ENCODE results near the gene BLVRA.
"Not testable (repeated sequence)": the region's sequence is repeated elsewhere in the genome, so short reads cannot be mapped to it uniquely, and the experiment has no call there.

The BLVRA gene

DNA sequence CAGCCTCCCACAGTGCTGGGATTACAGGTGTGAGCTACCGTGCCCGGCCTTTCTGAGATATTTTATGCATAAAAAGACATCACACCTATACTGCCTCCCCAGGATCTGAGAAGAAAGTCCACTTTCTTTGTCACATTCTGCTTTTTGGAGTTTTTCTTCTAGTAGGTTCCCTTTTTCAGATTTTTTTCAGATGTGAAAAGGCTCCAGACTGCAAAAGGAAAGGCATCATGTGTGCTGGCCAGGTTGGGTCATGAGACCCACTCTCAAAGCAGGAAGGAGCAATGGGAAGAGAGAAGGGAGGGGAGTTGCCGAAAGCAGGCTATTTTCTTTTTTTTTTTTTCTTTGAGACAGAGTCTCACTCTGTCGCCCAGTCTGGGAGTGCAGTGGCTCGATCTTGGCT is 10.8 kb downstream of the BLVRA start:
- DNase-seq (ENCODE audit: low read depth): no peak

DNA sequence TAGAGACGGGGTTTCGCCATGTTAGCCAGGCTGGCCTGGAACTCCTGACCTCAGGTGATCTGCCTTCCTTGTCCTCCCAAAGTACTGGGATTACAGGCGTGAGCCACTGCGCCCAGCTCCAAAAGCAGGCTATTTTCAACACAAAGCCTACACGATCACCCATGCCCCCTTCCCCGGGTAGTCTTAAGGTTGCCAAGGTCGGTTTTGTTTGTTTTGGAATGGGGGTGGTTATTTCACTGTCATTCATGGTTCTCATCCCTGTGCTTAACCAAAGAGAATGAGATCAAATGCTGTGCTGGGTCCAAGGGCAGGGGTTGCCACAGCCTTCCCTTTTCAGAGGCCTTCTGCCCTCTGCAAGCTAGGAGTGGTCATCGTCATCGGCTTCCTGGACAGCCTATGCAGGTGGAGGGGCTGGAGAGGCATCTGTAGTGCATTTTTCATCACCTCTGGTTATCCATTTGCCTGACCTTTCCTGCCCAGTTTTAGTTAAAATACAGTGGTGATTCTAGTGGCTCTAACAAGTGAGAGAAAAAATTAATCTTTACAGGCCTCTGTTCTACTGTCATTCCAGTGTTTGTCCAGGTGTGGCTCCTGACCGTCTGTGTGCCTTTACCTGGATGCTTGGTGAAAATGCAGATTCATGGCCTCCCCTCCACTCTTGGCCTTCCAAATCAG is 11.4 kb downstream of the BLVRA start:
- no peak for DNase-seq (ENCODE audit: low read depth)

DNA sequence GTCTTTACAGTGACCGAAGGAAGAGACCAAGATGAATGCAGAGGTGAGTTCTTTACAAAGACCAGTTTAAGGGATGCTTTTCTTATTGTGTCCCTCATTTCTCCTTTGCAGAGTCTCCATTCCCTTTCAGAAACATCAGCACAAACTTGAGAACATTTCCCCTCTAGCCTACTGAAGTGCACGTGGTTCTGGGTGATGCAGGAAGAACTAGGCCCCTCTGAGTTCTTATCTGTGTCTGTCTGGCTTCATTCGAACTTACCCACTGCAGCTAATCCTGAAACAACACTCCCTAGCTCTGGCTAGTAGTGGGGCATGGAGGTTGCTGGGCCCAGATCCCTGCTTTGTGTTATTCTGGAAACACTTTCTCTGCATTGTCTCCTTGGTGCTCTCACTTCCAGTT is 12.6 kb downstream of the BLVRA start:
- no peak for DNase-seq (ENCODE audit: low read depth)

DNA sequence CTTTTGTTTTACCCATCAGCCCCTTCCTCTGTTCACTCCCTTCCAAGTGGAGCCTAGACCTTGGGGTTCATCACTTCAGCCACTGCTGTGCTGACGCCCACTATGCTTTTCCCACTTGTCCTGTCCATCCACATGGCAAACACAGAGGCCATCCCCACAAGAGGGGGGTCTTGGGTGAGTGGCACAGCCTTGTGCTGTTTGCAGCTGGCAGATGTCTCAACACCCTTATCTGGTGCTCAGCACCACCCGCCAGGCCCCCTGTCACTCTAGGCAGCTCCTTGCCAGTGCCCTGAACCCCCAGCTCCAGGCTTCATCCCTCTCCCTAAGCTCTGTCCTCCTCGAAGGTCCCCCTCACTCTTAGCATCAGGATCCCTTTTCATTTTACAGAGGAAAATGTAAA is 13.1 kb downstream of the BLVRA start:
- DNase-seq (ENCODE audit: low read depth): no peak

DNA sequence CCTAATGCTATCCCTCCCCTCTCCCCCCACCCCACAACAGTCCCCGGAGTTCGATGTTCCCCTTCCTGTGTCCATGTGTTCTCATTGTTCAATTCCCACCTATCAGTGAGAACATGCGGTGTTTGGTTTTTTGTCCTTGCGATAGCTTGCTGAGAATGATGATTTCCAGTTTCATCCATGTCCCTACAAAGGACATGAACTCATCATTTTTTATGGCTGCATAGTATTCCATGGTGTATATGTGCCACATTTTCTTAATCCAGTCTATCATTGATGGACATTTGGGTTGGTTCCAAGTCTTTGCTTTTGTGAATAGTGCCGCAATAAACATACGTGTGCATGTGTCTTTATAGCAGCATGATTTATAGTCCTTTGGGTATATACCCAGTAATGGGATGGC is 14.8 kb downstream of the BLVRA start:
- DNase-seq (ENCODE audit: low read depth): not testable (repeated sequence)

DNA sequence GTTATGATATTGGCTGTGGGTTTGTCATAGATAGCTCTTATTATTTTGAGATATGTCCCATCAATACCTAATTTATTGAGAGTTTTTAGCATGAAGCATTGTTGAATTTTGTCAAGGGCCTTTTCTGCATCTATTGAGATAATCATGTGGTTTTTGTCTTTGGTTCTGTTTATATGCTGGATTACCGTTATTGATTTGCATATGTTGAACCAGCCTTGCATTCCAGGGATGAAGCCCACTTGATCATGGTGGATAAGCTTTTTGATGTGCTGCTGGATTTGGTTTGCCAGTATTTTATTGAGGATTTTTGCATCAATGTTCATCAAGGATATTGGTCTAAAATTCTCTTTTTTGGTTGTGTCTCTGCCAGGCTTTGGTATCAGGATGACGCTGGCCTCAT is 16.8 kb downstream of the BLVRA start:
- DNase-seq (ENCODE audit: low read depth): not testable (repeated sequence)

DNA sequence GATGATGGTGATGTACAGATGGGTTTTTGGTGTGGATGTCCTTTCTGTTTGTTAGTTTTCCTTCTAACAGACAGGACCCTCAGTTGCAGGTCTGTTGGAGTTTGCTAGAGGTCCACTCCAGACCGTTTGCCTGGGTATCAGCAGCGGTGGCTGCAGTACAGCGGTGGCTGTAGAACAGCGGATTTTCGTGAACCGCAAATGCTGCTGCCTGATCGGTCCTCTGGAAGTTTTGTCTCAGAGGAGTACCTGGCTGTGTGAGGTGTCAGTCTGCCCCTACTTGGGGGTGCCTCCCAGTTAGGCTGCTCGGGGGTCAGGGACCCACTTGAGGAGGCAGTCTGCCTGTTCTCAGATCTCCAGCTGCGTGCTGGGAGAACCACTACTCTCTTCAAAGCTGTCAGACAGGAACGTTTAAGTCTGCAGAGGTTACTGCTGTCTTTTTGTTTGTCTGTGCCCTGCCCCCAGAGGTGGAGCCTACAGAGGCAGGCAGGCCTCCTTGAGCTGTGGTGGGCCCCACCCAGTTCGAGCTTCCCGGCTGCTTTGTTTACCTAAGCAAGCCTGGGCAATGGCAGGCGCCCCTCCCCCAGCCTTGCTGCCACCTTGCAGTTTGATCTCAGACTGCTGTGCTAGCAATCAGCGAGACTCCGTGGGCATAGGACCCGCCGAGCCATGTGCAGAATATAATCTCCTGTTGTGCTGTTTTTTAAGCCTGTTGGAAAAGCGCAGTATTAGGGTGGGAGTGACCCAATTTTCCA is 20.0 kb downstream of the BLVRA start:
- DNase-seq (ENCODE audit: low read depth): not testable (repeated sequence)

DNA sequence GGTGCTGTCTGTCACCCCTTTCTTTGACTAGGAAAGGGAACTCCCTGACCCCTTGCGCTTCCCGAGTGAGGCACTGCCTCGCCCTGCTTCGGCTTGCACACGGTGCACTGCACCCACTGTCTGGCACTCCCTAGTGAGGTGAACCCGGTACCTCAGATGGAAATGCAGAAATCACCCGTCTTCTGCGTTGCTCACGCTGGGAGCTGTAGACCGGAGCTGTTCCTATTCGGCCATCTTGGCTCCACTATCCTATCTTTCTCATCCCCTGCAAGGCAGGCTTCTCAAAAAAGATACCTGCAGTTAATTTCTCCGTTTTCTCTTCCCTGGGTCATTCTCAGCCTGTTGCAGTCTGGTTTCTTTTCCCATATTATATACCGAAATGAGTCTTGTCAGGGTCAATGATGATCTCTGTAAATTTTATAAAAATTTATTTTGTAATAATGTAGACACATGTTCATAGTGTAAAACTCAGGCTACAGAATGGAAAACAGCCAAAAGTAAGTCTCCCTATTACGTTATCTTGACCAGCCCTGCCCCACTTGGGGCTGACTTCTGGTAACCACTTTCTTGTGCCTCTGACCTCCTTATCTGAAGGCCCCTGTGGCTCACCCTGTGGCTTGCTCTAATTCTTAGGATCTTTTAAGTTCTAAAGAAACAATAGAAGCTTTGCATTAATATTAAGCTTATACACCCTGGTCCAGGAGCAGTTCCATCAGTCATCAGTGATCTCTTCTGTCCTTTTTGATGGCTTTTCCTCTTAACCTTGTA is 20.7 kb downstream of the BLVRA start:
- no peak for DNase-seq (ENCODE audit: low read depth)

DNA sequence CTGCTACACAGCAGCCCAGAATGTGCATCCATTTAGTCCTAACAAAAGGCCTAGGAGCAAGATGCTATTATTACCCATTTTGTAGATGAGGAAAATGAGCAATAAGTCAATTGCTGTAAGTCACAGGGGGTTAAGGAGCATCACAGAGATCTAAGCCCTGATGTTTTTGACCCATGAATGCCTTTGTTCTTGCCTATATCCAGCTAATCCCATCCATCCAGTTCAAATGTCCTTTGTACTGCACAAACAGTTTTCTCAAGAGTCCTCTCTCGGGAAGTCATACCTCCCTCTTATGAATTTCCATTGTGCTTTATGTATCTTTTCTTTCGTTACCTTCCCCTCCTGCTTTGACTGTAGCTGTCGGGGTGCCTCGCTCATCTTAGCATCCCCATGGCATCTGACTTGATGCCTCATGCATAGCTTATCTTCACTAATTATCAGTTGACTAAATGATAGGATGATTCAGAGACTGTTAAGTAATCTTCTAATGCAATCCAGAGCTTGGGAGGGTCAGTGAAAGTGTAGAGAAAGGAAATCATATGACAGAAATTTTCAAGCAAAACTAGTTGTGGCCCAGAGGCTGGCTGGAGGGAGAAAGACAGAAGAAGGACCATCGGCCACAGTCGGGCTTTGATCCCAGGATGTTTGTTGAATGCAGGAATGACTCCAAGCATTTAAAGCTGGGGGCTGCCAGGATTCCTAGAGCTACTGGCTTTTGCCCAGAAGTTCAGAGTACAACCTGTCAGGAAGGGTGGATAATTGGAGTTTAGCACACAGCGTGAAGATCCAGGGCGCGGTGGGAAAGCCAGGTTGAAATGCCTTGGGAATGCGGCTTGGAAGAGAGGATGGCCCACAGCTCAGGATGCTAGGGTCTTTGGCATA is 23.5 kb downstream of the BLVRA start:
- no peak for DNase-seq (ENCODE audit: low read depth)

DNA sequence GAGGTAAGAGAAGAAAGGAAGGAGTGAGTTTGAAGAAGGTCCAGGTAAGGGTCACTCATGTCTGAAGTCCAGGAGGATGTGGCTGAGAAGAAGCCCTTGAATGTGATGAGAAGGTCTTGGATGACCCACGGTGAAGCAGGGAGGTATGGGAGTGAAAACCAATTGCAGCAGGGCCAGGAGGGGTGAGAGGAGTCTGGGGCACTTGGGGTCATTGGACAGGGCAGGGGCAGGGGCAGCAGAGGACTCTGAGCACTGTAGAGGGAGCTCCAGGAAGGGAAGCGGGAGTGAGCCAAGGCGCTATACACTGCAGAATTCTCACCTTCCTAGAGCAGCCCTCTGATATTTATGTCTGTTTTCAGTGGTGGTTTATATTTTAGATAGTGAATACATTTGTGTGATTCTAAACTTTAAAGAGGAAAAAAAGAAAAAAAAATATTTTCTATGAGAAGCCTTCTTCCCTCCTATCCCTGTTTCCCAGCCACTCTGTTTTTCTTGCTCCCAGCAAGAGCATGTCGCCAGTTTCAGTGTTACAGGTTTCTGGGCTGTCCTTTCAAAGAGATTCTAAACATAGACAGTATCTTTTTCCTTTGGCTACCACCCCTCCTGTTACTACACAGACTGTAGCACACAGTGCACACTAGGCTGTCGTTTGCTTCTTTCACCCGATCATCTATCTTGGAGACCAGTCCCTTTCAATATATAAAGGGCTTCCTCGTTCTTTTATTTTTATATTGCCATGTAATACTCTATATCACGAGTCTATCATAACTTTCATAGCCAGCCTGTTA is 24.5 kb downstream of the BLVRA start:
- DNase-seq (ENCODE audit: low read depth): no peak

DNA sequence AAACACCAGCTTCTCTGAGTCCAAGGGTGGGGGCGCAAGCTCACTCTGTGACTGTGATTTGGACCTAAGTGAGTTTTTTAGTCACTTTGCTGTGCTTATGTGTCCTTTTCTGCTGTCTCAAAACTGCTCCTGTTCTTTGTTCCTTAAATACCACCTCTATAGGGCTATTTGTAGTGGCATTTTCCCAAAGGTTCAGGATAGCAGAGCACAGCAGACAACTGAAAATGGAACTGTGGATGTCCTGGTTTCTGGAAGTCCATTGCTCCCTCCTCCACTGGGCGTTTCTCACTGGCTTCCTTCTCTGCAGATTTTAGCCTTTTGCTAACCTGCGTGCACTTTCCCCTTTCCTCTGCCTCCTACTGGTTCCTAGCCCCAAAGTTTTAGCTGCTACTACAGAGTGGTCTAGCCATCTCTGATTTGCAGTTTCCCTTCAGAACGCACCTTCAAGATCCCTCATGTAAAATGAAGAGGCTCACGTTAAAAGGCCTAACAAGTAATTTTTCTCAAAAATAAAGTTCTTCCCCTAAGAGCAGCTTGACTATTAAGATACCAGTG is 25.6 kb downstream of the BLVRA start:
- no peak for DNase-seq (ENCODE audit: low read depth)

DNA sequence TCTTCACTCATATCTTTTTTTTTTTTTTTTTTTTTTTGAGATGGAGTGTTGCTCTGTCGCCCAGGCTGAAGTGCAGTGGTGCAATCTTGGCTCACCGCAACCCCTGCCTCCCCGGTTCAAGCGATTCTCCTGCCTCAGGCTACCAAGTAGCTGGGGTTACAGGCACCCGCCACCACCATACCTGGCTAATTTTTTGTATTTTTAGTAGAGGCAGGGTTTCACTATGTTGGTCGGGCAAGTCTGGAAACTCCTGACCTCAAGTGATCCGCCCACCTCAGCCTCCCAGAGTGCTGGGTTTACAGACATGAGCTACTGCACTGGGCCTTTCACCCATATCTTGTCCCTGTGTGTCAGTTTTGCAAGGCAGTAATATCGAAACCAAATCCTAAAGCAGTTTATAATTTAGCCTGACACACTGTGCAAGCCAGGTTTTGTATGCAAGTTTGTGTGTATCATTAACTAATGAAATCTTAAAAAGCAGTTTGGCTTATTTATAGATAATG is 26.2 kb downstream of the BLVRA start:
- DNase-seq (ENCODE audit: low read depth): not testable (repeated sequence)

DNA sequence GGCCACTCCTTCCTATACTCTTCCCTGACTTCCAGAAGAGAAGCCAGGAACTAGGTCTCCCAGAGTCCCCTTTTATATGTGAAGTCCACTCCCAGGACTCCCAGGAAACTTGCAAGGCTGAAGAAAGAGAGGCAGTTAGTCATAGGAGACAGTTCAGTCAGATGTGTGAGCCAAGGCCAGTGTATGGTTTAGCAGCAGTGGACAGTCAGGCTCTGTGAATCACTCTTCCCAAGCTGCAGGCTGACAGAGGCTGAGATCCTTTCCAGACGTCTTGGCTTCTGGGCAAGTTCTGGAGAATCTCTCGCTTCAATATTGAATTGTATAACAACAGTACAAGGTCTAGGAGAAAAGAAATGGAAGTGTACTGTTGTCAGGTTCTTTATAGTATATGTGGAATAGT is 26.9 kb downstream of the BLVRA start:
- no peak for DNase-seq (ENCODE audit: low read depth)

DNA sequence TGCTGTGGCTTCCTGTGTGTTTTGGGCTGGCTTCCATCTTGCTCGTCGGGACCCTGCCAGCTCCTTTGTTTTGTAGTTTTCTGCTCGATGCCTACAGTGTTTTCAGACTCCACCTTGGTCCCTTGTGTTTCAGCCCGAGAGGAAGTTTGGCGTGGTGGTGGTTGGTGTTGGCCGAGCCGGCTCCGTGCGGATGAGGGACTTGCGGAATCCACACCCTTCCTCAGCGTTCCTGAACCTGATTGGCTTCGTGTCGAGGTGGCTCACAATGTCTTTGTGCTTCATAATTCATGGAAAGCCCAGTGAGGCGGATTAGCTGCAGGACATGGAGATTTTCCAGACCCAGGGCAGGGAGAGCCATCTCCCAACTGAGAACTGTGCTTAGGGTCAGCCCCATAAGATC is 29.3 kb downstream of the BLVRA start:
- no peak for DNase-seq (ENCODE audit: low read depth)

DNA sequence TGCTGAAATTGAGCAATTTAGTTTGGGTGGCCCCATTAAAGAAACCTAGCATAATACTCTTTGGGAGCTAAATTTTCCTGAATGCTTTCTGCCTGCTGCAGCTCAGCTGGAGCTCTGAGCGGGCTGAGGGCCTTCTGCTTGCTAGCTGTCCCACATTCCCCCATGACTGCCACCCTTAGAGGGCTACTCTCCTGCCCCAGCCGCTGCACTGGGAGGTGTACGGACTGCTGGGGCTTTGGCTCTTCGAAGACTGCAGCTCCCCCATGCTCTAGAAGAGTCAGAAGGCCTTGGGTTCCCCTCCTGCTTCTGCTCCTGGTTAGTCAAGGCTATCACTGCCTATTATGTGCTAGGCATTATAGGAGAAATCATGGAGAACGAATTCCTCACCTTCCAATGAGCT is 31.5 kb downstream of the BLVRA start:
- DNase-seq (ENCODE audit: low read depth): no peak

DNA sequence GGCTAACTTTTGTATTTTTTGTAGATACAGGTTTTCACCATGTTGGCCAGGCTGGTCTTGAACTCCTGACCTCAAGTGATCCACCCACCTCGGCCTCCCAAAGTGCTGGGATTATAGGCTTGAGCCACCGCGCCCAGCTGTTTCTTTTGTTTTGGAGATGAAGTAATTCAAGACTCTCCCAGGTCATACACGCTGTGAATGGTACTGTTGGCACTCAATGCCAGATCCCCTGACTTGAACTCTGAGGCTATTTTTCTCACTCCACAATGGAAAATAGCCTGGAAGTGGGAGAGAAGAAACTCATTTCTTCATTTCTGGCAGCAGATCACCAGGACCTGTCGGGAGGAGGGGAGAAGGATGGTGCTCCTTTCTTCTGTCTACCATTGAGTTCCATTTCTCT is 32.4 kb downstream of the BLVRA start:
- no peak for DNase-seq (ENCODE audit: low read depth)

DNA sequence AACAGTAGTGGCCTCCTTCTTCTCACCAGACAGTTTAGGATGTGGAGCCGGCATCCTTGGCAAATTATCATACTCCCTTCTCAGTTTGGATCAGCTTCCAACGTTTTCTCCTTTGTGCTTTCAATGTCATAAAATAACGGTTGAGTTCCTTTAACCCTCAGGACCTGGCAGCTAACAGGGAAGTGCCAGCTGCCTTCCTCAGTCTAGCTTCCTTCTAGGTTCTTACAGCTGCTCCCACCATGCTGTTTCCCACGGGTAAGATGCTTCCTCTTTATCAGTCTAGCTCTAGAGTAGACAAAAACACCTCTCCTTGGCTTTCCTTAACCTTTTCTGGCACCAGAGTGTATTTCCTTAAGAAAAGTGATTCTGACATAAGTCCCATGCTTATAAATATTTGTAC is 33.2 kb downstream of the BLVRA start:
- no peak for DNase-seq (ENCODE audit: low read depth)

DNA sequence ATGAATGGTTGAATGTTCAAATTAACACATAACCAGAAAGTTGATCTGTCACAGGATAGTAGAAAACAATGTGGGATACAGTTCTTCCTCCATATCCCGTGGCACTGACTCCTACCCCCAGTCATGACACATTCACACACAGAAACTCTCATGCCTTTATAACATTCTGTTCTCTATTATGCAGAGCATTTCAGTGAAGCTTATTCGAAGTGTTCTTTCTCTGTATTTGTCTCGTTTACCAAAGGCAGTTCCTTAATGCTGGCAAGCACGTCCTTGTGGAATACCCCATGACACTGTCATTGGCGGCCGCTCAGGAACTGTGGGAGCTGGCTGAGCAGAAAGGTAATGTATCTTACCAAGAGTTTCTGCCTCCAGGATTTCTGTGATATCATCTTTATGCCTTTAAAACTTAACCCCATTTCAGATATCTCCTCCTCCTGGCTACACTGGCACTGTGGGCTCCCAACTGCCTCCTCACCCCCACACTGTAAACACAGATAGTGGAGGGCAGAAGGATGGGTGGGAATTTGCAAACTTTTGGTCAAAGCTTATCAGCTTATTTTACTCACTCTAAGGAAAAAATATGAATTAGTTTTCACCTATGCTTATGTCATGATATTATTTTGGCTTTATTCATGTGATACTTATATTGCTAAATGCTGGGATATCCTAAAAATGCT is 34.1 kb downstream of the BLVRA start:
- DNase-seq (ENCODE audit: low read depth): no peak

DNA sequence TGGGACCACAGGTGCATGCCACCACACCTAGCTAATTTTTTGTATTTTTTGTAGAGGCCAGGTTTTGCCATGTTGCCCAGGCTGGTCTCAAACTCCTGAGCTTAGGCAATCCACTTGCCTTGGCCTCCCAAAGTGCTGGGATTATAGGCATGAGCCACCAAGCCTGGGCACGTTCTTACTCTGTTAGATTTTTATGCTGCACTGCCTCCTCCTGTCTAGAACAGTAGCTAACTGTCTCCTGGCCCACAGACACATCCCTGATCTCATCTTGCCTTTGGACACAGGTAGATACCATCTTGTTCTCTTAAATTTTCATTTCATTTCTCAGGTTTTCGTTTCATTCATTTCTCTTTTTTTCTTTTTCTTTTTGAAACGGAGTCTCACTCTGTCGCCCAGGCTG is 41.1 kb downstream of the BLVRA start:
- no peak for DNase-seq (ENCODE audit: low read depth)

DNA sequence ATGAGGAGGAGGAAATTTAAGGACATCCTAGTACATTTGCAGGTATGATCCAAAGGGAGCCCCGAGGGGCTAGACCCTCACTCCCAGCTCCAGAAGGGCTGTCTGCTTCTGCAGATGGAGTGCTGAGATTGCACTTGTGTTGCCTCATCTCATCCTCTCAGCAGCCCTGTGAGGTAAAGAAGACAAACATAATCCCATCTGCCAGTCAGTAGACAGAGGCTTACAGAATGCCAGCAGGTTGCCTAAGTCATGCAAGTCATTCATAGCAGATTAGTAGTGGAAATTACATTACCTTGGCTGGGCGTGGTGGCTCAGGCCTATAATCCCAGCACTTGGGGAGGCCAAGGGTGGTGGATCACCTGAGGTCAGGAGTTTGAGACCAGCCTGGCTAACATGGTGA is 45.4 kb downstream of the BLVRA start:
- DNase-seq (ENCODE audit: low read depth): no peak
